Measurements from ENCODE around the gene NEDD9.

DNA sequence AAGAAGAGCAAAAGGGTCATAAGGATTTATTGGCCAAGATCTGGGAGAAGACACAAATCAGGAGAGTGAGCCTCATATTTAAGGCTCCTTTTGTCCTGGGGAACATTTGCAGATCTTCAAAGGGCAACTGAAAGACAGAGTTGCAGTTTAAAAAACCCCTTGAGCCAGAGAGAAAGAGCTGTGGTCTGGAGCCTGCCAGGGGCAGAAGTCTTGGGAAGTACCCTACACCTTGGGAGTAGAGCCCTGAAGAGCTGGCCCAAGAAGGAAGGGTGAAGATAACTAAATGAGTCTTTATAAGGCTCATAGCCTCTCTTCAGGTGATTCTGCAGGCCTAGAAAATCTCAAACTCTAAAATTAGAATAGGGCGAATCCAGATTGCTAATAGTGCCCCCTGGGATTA lies 81.0 kb downstream of the NEDD9 start:
- TF ChIP-seq, protein P1, sequence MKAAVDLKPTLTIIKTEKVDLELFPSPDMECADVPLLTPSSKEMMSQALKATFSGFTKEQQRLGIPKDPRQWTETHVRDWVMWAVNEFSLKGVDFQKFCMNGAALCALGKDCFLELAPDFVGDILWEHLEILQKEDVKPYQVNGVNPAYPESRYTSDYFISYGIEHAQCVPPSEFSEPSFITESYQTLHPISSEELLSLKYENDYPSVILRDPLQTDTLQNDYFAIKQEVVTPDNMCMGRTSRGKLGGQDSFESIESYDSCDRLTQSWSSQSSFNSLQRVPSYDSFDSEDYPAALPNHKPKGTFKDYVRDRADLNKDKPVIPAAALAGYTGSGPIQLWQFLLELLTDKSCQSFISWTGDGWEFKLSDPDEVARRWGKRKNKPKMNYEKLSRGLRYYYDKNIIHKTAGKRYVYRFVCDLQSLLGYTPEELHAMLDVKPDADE (CRISPR knock-in tag; IDR thresholded peaks at IDR 0.05) = no peak
- no peak for TF ChIP-seq ZNF549 (CRISPR knock-in tag; IDR thresholded peaks at IDR 0.05)
- TF ChIP-seq, protein P2, sequence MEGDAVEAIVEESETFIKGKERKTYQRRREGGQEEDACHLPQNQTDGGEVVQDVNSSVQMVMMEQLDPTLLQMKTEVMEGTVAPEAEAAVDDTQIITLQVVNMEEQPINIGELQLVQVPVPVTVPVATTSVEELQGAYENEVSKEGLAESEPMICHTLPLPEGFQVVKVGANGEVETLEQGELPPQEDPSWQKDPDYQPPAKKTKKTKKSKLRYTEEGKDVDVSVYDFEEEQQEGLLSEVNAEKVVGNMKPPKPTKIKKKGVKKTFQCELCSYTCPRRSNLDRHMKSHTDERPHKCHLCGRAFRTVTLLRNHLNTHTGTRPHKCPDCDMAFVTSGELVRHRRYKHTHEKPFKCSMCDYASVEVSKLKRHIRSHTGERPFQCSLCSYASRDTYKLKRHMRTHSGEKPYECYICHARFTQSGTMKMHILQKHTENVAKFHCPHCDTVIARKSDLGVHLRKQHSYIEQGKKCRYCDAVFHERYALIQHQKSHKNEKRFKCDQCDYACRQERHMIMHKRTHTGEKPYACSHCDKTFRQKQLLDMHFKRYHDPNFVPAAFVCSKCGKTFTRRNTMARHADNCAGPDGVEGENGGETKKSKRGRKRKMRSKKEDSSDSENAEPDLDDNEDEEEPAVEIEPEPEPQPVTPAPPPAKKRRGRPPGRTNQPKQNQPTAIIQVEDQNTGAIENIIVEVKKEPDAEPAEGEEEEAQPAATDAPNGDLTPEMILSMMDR (CRISPR knock-in tag; IDR thresholded peaks at IDR 0.05) = no peak
- TF ChIP-seq, protein P3, sequence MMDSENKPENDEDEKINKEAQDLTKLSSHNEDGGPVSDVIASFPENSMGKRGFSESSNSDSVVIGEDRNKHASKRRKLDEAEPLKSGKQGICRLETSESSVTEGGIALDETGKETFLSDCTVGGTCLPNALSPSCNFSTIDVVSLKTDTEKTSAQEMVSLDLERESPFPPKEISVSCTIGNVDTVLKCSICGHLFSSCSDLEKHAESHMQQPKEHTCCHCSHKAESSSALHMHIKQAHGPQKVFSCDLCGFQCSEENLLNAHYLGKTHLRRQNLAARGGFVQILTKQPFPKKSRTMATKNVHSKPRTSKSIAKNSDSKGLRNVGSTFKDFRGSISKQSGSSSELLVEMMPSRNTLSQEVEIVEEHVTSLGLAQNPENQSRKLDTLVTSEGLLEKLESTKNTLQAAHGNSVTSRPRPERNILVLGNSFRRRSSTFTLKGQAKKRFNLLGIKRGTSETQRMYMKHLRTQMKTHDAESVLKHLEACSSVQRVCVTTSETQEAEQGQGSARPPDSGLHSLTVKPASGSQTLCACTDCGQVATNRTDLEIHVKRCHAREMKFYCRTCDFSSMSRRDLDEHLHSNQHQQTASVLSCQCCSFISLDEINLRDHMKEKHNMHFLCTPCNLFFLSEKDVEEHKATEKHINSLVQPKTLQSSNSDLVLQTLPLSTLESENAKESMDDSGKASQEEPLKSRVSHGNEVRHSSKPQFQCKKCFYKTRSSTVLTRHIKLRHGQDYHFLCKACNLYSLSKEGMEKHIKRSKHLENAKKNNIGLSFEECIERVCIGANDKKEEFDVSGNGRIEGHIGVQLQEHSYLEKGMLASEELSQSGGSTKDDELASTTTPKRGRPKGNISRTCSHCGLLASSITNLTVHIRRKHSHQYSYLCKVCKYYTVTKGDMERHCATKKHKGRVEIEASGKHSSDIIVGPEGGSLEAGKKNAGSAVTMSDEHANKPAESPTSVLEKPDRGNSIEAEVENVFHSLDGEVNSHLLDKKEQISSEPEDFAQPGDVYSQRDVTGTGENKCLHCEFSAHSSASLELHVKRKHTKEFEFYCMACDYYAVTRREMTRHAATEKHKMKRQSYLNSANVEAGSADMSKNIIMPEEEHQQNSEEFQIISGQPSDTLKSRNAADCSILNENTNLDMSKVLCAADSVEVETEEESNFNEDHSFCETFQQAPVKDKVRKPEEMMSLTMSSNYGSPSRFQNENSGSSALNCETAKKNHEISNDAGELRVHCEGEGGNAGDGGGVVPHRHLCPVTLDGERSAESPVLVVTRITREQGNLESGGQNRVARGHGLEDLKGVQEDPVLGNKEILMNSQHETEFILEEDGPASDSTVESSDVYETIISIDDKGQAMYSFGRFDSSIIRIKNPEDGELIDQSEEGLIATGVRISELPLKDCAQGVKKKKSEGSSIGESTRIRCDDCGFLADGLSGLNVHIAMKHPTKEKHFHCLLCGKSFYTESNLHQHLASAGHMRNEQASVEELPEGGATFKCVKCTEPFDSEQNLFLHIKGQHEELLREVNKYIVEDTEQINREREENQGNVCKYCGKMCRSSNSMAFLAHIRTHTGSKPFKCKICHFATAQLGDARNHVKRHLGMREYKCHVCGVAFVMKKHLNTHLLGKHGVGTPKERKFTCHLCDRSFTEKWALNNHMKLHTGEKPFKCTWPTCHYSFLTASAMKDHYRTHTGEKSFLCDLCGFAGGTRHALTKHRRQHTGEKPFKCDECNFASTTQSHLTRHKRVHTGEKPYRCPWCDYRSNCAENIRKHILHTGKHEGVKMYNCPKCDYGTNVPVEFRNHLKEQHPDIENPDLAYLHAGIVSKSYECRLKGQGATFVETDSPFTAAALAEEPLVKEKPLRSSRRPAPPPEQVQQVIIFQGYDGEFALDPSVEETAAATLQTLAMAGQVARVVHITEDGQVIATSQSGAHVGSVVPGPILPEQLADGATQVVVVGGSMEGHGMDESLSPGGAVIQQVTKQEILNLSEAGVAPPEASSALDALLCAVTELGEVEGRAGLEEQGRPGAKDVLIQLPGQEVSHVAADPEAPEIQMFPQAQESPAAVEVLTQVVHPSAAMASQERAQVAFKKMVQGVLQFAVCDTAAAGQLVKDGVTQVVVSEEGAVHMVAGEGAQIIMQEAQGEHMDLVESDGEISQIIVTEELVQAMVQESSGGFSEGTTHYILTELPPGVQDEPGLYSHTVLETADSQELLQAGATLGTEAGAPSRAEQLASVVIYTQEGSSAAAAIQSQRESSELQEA (CRISPR knock-in tag; IDR thresholded peaks at IDR 0.05; ENCODE audit: not compliant biosample characterization) = no peak
- TF ChIP-seq BHLHE40 (IDR thresholded peaks at IDR 0.05; ENCODE audit: low read length) = no peak
- TF ChIP-seq ZNF124 (CRISPR knock-in tag; IDR thresholded peaks at IDR 0.05) = no peak
- TF ChIP-seq, protein P4, sequence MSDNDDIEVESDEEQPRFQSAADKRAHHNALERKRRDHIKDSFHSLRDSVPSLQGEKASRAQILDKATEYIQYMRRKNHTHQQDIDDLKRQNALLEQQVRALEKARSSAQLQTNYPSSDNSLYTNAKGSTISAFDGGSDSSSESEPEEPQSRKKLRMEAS (IDR thresholded peaks at IDR 0.05) = no peak
- TF ChIP-seq, protein P5, sequence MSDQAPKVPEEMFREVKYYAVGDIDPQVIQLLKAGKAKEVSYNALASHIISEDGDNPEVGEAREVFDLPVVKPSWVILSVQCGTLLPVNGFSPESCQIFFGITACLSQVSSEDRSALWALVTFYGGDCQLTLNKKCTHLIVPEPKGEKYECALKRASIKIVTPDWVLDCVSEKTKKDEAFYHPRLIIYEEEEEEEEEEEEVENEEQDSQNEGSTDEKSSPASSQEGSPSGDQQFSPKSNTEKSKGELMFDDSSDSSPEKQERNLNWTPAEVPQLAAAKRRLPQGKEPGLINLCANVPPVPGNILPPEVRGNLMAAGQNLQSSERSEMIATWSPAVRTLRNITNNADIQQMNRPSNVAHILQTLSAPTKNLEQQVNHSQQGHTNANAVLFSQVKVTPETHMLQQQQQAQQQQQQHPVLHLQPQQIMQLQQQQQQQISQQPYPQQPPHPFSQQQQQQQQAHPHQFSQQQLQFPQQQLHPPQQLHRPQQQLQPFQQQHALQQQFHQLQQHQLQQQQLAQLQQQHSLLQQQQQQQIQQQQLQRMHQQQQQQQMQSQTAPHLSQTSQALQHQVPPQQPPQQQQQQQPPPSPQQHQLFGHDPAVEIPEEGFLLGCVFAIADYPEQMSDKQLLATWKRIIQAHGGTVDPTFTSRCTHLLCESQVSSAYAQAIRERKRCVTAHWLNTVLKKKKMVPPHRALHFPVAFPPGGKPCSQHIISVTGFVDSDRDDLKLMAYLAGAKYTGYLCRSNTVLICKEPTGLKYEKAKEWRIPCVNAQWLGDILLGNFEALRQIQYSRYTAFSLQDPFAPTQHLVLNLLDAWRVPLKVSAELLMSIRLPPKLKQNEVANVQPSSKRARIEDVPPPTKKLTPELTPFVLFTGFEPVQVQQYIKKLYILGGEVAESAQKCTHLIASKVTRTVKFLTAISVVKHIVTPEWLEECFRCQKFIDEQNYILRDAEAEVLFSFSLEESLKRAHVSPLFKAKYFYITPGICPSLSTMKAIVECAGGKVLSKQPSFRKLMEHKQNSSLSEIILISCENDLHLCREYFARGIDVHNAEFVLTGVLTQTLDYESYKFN (CRISPR knock-in tag; conservative IDR thresholded peaks at IDR 0.05) = no peak
- TF ChIP-seq ZNF678 (CRISPR knock-in tag; IDR thresholded peaks at IDR 0.05) = no peak
- TF ChIP-seq POLR2A (IDR thresholded peaks at IDR 0.05; ENCODE audit: insufficient read depth in 1 of 2, low read depth in 2 of 2, low read length in 2 of 2) = no peak
- no peak for TF ChIP-seq CHCHD3 (CRISPR knock-in tag; IDR thresholded peaks at IDR 0.05)

Data from HepG2 (cell line).